Esophagus muscularis mucosa (tissue), 4 donors: Measurements from ENCODE around the gene ID3.

Experiments
- CTCF ChIP-seq, 3 experiments: fragments of 200-600 bp in 2 of 3; fragments of 450-650 bp in 1 of 3; sonication (generic) in 2 of 3; IDR thresholded peaks; one replicate each; pipeline ENCODE4 v1.5.1; 2017 to 2019; ENCODE audit warnings: antibody characterized with exemption in 3 of 3, mild to moderate bottlenecking in 2 of 3, moderate library complexity in 1 of 3
- EP300 ChIP-seq: sonication (generic); formaldehyde crosslinking; IDR thresholded peaks from one replicate; pipeline ENCODE4 v1.6.1; 2017; ENCODE audit warnings: antibody characterized with exemption
- POLR2A ChIP-seq: fragments of 450-650 bp; IDR thresholded peaks from one replicate; pipeline ENCODE4 v1.6.1; 2017; ENCODE audit warnings: antibody characterized with exemption, moderate library complexity, mild to moderate bottlenecking, low read depth
- POLR2AphosphoS5 ChIP-seq, 2 donors: sonication (generic); formaldehyde crosslinking; IDR thresholded peaks; one replicate each; pipeline ENCODE4 v1.6.1; 2017; ENCODE audit warnings: antibody characterized with exemption in 2 of 2

DNA sequence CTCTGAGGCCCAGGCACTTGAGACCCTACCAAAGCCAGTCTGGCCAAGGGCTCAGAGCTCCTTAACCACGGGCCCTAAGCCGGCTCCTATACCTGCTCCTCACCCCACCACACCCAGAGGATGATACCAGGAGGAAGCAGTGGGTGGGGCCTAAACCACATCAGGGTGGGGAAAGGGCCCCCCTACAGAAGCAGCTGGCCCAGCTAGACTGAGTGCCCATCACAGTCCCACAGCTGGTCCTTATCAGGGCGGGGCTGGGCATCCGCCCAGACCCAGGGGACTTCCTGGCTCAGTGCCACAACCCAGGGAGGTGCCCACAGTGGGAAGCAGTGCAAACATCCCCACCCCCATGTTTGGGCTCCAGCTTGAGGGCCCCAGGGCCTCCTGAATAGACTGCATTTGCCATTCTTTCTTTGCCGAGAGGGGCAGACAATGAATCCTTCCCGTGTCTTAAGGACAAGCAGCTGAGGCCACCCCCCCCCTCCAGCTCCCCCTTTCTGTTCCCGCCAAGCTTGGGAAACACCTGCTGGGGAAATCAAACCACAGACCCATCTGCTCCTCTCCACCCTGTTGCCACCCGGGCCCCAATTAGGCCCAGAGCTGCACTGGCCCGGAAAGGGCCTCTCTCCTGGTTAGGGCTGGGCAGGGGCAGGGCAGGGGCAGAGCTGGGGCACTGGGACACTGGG is 34.4 kb downstream of the ID3 start:
- TF ChIP-seq CTCF (IDR thresholded peaks at IDR 0.05) (no peak), POLR2A (no peak), POLR2AphosphoS5 (IDR thresholded peaks at IDR 0.05) (no peak), EP300 (no peak)
